Spinal cord (tissue), 10 donors: ENCODE results near the gene RASSF8. TPM values are rescaled to one million over a fixed set of nuclear protein-coding genes. Genes with fewer than 3 reads are reported as not detected.

Experiments
- DNase-seq, 6 donors: peaks; one replicate each; pipeline versions ENCODE4 v3.0.0 to v3.0.0-alpha.2; 2013 to 2015; ENCODE audit warnings: low spot score in 6 of 6, low read depth in 4 of 6
- H3K27ac ChIP-seq: one replicate; pipeline ENCODE4 v1.5.1; 2013; ENCODE audit warnings: low read depth, low read length, control low read depth
- H3K27me3 ChIP-seq: one replicate; pipeline ENCODE4 v1.6.1; 2013; ENCODE audit warnings: low read length; ENCODE audit not compliant: control insufficient read depth, insufficient read depth
- H3K36me3 ChIP-seq: one replicate; pipeline ENCODE4 v1.6.1; 2013; ENCODE audit warnings: low read length; ENCODE audit not compliant: control insufficient read depth, insufficient read depth
- H3K4me1 ChIP-seq: one replicate; pipeline ENCODE4 v1.6.1; 2013; ENCODE audit warnings: low read length; ENCODE audit not compliant: control insufficient read depth, insufficient read depth
- H3K4me3 ChIP-seq: one replicate; pipeline ENCODE4 v1.5.1; 2013; ENCODE audit warnings: low read depth, low read length, control low read depth
- H3K9me3 ChIP-seq: one replicate; pipeline ENCODE4 v1.6.1; 2013; ENCODE audit warnings: low read length; ENCODE audit not compliant: control insufficient read depth, insufficient read depth
- WGBS: methylation state at CpG from one replicate; pipeline ENCODE4 v1.1.5; 2013; ENCODE audit warnings: missing lambda C conversion rate; ENCODE audit not compliant: insufficient coverage; 5-methylcytosine and 5-hydroxymethylcytosine counted together
- long read RNA-seq, 4 donors: transcript quantifications; one replicate each; lab custom pipeline, GENCODE V29; 2026
- polyA plus RNA-seq, 2 donors: library from polyadenylated mRNA; unstranded; fragments of 120-200 nt; gene quantifications; one replicate each; pipeline ENCODE4 v1.2.1, GENCODE V29; 2013; ENCODE audit not compliant: insufficient read length in 2 of 2
- total RNA-seq, 2 donors: library from RNA; depleted of rRNA in 1 of 2; stranded (reverse); fragments of 120-200 nt in 1 of 2; fragments of >200 nt in 1 of 2; gene quantifications; one replicate each; pipeline versions ENCODE4 v1.2.3 to v1.2.4, GENCODE V29; 2013 to 2014
- donor health status: healthy.

Gene RASSF8, protein sequence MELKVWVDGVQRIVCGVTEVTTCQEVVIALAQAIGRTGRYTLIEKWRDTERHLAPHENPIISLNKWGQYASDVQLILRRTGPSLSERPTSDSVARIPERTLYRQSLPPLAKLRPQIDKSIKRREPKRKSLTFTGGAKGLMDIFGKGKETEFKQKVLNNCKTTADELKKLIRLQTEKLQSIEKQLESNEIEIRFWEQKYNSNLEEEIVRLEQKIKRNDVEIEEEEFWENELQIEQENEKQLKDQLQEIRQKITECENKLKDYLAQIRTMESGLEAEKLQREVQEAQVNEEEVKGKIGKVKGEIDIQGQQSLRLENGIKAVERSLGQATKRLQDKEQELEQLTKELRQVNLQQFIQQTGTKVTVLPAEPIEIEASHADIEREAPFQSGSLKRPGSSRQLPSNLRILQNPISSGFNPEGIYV
- total RNA-seq (10 to 100 TPM; 68.3 to 80.7 TPM), polyA plus RNA-seq (10 to 100 TPM; 17.5 to 25.1 TPM)
- long read RNA-seq, donor 1, partial matches to known transcripts, result 0 of 1 reads
- long read RNA-seq, donor 1, other reads (novel, unspliced or antisense), result 0 of 1 reads
- long read RNA-seq, donor 2, result 0 reads
- long read RNA-seq, donor 3, partial matches to known transcripts, result 6 of 6 reads
- long read RNA-seq, donor 3, other reads (novel, unspliced or antisense), result 0 of 6 reads
- long read RNA-seq, donor 4, full-length matches to known transcripts, result 3 of 3 reads
- long read RNA-seq, donor 4, partial matches to known transcripts, result 0 of 3 reads
- long read RNA-seq, donor 4, other reads (novel, unspliced or antisense), result 0 of 3 reads

DNA sequence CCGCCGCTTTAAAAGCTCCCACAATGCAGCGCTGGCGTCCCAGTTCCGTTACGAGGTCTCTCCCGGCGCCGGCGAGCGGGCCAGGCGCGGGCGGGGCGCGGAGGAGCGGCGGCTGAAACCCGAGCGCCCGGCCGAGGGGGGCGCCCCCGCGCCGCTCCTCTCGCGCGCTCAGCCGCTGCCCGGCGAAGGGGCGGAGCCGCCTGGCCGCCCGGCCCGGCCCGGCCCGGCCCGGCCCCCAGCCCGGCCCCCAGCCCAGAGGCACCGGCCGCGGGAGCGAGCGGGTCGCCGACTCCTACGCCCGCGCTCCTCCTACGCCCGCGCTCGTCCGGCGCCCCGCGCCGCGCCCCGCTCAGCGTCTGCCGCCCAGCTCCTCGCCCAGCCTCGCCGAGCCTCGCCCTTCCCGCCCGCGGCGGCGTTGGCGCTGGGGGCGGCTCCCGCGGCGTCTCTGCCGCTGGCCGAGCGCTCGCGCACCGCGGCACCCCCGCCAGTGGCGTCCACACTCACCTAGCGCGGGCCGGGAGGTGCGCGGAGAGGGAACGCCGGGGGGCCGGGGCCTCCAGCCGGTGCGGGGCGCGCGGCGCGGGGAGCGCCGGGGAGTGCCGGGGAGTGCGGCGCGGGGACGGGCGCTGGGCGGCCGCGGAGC lies at the start of gene RASSF8:
Gene RASSF8, plus strand, starts transcription at position 255 of the 643 bp plus-strand sequence. CDS start 96,662 bp downstream, outside the sequence.
- Histone ChIP-seq H3K9me3 (no peaks in the 10 kb centered on the region), H3K27me3 (no peaks in the 10 kb centered on the region), H3K36me3 (no peaks in the 10 kb centered on the region), H3K4me1 (no peaks in the 10 kb centered on the region), H3K27ac (peak within 1 kb of the TSS; percentile 93), H3K4me3 (peak within 1 kb of the TSS; percentile 75)
- WGBS, result under 1% methylated on average over 113 of the region's 113 CpGs
- DNase-seq, result peak in 4 of 6 donors; percentile 57 to 92 (median 80)

DNA sequence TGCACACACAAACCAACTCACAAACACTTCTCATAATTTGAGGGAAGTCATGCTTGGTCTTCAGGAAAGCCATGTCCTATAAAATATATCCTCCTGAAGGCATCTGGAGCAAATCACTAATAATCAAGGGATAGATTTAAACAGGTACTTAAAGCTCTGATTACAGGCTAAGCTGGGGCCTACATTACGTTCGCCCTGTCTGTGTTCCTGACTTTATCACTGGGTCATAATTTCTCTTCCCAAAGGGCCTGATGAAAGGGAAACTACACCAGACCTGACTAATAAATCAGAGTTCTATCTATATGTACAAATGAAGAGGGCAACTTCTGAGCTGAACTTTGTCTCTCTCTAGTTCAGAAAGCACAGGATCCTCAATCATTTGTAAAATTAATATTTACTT lies 43.9 kb upstream of the RASSF8 start:
- no peak for DNase-seq
- no peaks in the 10 kb centered on the region for H3K36me3 ChIP-seq
- no peak overlapping the region for H3K4me3 ChIP-seq
- H3K4me1 ChIP-seq, result no peaks in the 10 kb centered on the region
- H3K27me3 ChIP-seq, result no peaks in the 10 kb centered on the region
- WGBS, result 100% methylated on average over 1 of the region's 2 CpGs
- no peaks in the 10 kb centered on the region for H3K9me3 ChIP-seq
- no peak overlapping the region for H3K27ac ChIP-seq

DNA sequence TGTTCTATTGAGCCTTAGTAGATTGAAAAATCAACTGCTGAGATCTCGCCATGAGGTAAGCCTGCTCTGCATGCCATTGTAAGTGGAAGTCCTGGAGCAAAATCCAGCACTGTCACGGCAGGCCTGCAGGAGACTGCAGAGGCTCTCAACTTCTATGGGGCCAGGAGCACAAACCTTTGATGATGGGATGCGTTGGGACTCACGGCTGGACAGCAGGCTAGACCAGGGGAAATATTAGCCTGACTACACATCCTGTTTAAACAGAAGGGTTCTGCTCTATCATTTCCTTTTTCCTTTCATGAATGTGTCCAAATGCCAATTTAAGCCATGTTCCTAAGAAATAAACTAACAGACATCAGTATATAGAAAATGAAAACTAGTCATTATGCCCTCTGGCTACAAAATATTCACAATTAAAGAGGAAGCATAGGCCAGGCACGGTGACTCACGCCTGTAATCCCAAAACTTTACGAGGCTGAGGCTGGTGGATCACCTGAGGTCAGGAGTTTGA lies 33.9 kb upstream of the RASSF8 start:
- no peaks in the 10 kb centered on the region for H3K9me3 ChIP-seq
- no peaks in the 10 kb centered on the region for H3K27me3 ChIP-seq
- H3K4me1 ChIP-seq, result no peaks in the 10 kb centered on the region
- DNase-seq, result peak in 1 of 6 donors; percentile 71
- H3K36me3 ChIP-seq, result no peaks in the 10 kb centered on the region
- H3K27ac ChIP-seq, result no peak overlapping the region
- 44% methylated on average over 4 of the region's 7 CpGs for WGBS
- H3K4me3 ChIP-seq, result no peak overlapping the region

DNA sequence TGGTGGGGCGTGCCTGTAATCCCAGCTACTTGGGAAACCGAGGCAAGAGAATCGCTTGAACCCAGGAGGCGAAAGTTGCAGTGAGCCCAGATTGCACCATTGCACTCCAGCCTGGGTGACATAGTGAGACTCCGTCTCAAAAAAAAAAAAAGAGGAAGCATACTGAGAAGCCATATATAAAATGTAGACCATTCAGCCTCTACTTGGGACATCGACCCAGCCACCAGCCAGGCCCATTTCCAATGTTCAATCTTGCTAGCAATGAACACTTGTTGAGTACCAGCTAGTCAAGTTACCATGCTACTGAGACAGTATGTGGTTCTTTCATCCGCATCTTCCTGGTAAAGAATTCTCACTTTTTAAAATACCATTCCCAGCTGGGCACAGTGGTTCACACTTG lies 33.4 kb upstream of the RASSF8 start:
- Histone ChIP-seq H3K4me3 (no peak overlapping the region), H3K9me3 (no peaks in the 10 kb centered on the region), H3K36me3 (no peaks in the 10 kb centered on the region), H3K4me1 (no peaks in the 10 kb centered on the region), H3K27me3 (no peaks in the 10 kb centered on the region), H3K27ac (no peak overlapping the region)
- no peak for DNase-seq
- 95% methylated on average over 6 of the region's 7 CpGs for WGBS

DNA sequence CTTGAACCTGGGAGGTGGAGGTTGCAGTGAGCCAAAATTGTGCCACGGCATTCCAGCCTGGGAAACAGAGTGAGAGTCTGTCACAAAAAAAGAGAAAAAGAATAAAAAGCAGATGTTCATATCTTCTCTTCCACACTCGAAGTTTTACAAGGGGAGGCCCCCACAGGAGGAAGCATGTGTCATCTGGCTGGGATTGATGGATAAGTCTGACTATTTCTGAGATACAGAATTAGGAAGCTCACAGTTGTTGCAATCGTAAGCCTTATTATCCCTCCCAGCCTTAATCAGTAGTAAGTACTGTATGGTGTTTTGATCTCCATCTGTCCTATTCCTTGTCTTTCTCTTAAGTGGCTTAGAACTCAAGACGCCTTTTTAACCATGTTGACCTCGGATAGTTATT lies 31.9 kb upstream of the RASSF8 start:
- Histone ChIP-seq H3K36me3 (no peaks in the 10 kb centered on the region), H3K9me3 (no peaks in the 10 kb centered on the region), H3K27me3 (no peaks in the 10 kb centered on the region), H3K4me1 (no peaks in the 10 kb centered on the region), H3K4me3 (no peak overlapping the region), H3K27ac (no peak overlapping the region)
- WGBS, result no CpG with 5 or more reads among the region's 5 CpGs
- DNase-seq, result no peak

DNA sequence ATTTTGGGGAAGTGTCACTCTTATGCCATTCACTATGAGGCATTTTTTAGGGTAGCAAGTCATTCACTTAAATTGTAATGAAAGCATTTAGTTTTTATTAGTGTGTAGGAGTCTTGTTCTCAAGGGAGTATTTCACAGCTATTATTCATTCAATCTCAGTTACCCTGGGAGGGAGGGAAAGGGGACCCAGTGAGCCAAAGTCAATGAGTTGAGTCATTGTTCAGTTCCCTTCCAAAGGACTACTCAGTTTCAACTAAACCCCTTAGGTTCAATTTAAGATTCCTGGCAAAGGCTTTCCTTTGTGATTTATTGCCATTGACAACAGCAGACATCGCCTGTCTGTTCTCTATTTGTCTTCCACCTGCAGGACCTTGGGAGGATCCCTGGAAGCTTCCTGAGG lies 29.3 kb upstream of the RASSF8 start:
- WGBS, result 20% methylated on average over 1 of the region's 1 CpG
- Histone ChIP-seq H3K4me3 (no peak overlapping the region), H3K27ac (no peak overlapping the region), H3K4me1 (no peaks in the 10 kb centered on the region), H3K27me3 (no peaks in the 10 kb centered on the region), H3K36me3 (no peaks in the 10 kb centered on the region), H3K9me3 (no peaks in the 10 kb centered on the region)
- DNase-seq, result peak in 2 of 6 donors; percentile 22 to 31

DNA sequence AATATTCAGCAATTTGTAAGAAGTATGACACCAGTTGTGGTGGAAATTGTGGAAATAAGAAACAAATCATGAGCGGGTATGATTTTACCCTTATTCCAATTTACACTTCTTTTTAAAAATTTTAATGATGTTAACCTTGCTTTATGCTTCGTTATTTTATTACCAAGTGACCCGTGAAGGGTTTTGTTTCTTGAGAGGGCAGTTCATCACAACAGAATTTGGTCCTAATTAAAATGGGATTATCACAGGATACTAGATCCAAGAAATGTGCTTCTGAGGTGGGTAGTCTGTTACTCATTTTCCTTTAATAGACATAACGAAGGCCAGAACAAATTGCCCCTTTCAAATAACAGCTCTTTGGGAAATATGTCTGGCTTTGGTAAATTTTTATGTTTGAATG lies 25.5 kb upstream of the RASSF8 start:
- no peaks in the 10 kb centered on the region for H3K36me3 ChIP-seq
- WGBS, result no CpG with 5 or more reads among the region's 4 CpGs
- H3K27ac ChIP-seq, result no peak overlapping the region
- no peak for DNase-seq
- no peaks in the 10 kb centered on the region for H3K9me3 ChIP-seq
- no peaks in the 10 kb centered on the region for H3K4me1 ChIP-seq
- H3K27me3 ChIP-seq, result no peaks in the 10 kb centered on the region
- no peak overlapping the region for H3K4me3 ChIP-seq

DNA sequence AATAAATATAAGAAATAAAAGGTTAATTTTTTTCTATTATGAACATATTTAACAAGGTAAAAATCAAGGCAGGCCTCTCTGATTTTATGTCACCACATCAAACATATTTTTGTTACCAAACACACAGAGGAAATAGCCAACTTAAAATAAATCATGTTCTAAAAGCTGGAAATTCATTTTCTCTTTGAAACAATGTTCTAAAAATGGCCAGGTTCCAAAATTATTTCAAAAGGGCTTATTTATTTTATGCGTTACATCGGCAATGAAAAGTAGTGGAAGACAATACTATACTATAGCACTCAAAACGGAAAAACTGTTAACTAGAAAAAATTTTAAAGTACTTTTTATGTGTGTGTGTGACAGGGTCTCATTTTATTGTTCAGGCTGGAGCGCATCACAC lies 24.0 kb upstream of the RASSF8 start:
- no peak for DNase-seq
- no peak overlapping the region for H3K27ac ChIP-seq
- no peaks in the 10 kb centered on the region for H3K9me3 ChIP-seq
- H3K4me3 ChIP-seq, result no peak overlapping the region
- no CpG with 5 or more reads among the region's 4 CpGs for WGBS
- no peaks in the 10 kb centered on the region for H3K36me3 ChIP-seq
- H3K27me3 ChIP-seq, result no peaks in the 10 kb centered on the region
- no peaks in the 10 kb centered on the region for H3K4me1 ChIP-seq

DNA sequence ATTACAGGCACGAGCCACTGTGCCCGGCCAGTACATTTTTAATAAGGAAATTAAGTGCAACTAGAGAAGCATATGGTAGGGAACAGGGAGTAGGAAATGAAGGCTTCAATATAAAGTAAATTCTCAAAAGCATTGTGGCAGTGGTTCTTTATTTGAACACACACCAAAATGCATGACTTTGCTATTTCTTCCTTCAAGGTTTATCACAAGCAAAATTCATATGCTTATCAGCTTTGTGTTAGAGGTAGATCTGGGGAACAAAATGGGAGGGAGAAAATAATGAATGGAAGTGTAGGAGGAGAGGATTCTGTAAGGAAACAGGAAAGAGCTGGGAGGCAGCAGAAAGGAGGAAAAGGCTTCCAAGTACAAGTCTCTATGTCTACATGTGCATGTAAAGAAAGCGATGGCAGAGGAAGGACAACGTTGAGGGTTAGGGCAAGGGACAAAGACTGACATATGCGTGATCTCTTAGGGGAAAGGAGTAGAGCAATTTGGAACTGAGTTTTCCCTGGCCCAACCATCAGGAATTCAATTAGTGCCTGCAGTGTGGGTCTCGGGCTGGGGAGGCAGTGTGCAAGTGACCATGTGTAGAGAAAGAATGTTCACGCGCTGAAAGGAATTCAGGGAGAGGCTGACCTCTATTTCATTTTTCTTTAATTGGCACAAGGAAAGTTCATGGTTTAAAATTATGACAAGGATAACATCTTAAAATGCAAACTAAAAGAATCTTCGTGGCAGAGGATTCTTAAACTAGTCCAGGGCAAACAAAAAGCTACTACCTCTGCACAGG lies 22.9 kb upstream of the RASSF8 start:
- DNase-seq, result no peak
- WGBS, result 69% methylated on average over 4 of the region's 9 CpGs
- Histone ChIP-seq H3K27me3 (no peaks in the 10 kb centered on the region), H3K4me1 (no peaks in the 10 kb centered on the region), H3K4me3 (no peak overlapping the region), H3K36me3 (no peaks in the 10 kb centered on the region), H3K9me3 (no peaks in the 10 kb centered on the region), H3K27ac (no peak overlapping the region)
